AG08396 (cell line): ENCODE measurements around the gene CPTP.

Experiments
- DNase-seq: peaks from one replicate; pipeline ENCODE4 v3.0.0; 2012; ENCODE audit warnings: low spot score, mixed read lengths

CPTP gene

DNA sequence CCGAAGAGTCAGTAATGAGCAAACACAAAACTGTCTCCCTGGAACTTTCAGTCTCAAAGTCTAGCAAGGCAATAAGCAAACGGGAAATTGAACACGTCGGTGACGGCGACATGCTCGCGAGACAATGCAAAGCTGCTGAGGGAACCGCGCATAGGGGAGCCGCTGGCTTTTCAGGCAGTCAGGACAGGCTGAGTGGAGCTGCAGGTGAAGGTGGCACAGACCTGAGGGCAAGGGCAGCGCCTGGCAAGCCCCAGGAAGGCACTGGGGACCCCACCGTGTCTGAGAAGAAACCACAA lies 5.0 kb upstream of the CPTP start:
- no peak for DNase-seq

DNA sequence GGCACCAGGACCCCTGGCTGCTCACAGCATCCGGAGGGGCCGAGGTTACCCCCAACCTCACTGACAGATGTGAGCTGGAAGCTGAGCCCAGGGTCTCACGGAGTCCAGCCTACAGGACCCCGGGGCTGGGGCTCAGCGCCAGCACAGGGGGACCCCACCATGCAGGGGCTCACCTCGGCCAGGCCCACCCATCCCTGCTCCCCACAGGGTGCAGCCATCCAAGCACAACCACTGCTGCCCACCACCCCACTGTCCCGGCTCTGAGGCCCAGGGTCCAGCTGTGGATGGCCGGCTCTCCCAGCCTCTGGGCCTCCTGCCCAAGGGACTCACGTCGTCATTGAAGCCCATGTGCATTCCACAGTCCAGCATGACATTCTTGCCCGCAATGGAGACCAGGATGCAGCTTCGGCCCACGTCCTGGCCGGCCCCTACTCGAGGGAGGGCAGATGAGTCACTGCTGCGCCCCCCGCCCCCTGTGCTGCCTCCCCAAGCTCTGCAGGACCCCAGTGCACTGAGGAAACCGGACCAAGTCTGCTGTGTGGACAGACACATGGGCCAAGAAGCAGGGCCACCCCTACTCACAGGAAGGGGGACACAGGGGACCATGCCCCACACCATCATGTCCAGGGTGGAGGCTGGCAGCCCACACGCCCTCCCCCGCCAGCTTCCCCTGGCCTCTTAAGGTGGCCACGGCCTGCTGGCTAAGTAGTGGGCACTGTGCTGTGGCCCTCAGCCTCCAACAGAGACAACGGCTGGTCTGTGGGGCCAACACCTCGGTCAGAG lies 3.7 kb upstream of the CPTP start:
- peak; percentile 66 for DNase-seq

DNA sequence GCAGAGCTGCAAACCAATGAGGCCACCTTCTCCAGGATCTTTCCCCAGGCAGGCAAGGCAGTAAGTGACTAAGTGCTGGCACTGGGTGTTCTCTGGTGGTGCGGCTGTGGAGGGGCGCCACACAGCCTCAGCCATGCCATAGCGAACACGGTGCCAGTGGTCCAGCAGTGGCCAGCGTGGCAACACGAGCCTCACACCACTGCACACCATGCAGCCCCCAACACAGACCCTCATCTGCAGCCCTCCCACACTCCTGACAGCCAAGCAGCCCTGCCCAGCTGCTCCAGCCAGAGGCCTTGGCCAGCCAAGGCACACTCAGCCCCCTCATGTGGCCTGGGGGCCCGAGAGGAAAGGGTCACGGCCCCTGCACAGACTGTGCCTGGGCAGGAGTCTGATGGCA lies 3.1 kb upstream of the CPTP start:
- DNase-seq, result no peak

DNA sequence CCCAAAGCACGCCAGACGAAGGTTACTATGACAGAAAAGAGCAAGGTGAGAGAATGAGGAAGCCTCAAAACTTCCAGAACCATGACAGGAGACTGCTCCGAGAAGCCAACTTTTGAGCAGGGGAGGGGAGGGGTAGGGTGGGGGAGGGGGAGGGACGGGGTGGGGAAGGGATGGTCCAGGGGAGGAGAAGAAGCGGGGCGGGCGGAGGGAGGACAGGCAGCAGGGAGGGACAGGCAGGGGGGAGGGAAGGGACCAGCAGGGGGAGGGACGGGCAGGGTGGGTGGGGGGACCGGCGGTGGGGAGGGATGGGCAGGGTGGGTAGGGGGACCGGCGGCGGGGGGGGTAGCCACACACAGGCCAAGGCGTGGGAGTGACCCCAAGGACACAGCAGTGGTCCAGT lies 2.2 kb upstream of the CPTP start:
- DNase-seq, result no peak

DNA sequence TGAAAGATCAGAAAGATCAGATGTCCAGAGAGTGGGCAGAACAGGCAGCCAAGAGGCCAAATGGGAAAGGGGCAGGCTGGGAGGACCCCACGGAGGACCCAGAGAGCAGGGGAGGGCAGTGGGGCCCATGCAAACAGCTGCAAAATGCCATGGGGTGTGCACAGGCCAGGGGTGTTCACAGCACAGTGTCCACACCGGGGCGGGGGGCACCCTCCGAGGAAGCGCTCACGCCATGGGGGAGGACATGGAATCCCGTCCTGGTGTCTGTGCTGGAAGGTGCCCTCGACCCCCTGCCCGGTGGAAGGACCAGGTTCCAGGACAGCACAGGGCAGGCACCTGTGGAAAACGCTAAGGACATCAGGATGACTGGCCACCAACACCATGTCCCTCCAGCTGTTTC lies 1.6 kb upstream of the CPTP start:
- no peak for DNase-seq

DNA sequence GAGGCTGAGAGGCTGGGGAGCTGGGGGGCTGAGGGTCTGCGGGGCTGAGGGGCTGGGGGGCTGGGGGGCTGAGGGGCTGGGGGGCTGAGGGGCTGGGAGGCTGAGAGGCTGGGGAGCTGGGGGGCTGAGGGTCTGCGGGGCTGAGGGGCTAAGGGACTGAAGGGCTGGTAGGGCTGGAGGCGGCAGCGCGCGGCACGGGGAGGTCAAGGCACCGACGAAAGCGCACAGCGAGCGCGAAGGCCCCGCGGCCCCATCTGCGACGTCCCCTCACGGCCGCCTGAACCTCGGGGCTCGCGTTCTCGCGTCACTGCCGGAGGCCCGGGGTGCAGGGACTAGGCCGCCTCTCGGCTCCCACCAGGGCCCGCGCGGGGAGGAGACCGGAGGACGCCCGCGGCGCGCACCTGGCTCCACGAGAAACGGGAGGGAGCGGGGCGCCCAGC lies 498 bp upstream of the CPTP start:
- DNase-seq, result peak; percentile 67

DNA sequence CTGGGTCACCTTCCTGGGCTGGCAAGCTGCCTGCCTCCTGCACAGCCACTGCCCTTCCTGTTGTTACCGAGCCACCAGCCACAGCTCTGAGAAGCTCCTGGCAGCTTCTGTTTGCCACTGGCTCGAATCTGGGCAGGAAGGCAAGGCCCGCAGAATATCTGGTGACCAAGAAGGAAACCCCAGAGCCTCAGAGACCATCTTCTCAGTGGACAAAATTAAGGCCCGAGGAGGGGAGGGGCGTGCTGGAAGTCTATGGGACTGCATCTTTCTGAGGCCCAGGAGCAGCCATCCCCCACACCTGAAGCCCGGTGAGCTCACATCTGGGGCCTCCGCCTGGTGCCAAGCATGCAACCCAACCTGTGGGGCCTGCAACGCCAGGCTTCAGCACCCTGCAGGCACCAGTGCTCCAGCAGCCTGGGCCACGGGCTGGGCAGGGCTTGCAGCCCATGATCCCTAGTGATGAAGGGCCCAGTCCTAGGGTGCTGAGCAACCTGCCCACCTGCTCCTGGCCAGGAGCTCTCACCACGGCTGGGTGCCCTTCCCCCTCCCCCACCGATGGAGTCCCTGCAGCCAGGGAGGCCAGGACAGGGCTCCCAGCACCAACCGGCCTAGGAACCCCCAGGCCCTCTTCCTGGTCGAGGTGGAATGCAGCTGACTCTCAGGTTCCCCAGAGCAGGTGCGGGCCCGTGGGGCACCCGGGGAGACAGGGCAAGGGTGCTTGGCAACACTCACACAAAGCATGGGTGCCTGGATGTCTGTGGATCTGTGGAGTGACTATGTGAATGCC lies 879 bp downstream of the CPTP start:
- DNase-seq, result no peak

DNA sequence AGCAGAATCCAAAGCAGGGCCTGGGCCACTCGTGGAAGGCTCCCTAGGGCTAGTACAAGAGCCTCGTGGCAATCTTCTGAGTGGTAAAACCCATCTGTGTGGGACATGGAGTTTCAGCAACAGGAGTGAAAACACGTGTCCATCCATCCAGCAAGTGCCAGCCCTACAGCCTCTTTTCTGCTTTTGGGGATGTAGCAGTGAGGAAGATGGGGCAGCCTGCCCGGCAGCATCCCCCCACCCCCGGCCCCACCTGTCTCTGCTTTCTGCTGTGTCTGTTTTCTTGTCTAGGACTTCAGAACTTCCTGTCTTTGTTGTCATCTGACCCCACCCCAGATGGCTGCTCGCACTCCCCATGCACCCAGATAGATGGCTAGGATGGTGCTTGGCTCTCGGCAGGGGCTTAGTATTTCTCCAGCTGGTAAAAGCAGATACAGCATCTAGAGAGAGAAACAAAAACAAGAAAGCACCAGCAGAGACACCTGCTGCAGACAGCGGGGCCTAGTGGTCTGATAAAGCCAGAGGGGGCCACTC lies 1.5 kb downstream of the CPTP start:
- no peak for DNase-seq

DNA sequence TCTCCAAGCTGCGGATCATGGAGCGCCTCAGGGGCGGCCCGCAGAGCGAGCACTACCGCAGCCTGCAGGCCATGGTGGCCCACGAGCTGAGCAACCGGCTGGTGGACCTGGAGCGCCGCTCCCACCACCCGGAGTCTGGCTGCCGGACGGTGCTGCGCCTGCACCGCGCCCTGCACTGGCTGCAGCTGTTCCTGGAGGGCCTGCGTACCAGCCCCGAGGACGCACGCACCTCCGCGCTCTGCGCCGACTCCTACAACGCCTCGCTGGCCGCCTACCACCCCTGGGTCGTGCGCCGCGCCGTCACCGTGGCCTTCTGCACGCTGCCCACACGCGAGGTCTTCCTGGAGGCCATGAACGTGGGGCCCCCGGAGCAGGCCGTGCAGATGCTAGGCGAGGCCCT lies 2.7 kb downstream of the CPTP start:
- no peak for DNase-seq

DNA sequence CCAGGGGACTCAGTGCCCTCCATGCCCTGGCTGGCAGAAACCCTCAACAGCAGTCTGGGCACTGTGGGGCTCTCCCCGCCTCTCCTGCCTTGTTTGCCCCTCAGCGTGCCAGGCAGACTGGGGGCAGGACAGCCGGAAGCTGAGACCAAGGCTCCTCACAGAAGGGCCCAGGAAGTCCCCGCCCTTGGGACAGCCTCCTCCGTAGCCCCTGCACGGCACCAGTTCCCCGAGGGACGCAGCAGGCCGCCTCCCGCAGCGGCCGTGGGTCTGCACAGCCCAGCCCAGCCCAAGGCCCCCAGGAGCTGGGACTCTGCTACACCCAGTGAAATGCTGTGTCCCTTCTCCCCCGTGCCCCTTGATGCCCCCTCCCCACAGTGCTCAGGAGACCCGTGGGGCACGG lies 3.7 kb downstream of the CPTP start:
- DNase-seq, result no peak

DNA sequence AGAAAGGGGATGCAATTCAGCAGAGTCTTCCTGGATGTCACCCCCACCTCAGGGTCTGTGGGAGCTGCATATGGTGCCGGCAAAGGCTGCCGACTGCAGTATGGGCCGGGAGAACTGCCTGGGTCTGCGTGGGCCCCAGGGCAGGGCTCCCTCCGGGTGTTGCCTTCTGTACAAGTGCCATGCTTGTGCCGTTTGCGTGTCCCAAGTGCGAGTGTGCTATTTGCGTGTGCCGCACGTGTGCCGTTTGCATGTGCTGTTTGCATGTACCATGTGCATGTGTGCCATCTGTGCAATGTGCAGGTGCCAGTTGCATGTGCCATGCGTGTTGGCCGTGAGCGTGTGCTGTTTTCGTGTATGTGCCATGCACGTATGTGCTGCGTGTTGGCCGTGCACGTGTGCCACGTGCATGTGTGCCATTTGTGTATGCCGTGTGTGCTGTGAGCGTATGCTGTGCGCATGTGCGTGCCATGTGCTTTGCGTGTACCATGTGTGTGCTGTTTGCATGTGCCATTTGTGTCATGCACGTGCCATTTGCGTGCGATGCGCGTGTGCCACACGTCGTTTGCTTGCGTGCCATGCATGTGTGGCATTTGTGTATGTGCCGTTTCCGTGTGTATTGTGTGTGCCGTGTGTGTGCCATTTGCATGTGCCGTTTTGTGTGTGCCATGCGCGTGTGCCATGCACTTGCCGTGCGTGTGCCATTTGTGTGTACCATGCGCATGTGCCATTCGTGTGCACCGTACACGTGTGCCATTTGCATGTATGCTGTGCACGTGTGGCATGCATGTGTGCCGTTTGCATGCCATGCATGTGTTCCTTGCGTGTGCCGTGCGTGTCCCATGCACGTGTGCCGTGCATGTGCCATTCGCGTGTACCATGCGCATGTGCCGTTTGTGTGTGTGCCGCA lies 5.0 kb downstream of the CPTP start:
- no peak for DNase-seq

DNA sequence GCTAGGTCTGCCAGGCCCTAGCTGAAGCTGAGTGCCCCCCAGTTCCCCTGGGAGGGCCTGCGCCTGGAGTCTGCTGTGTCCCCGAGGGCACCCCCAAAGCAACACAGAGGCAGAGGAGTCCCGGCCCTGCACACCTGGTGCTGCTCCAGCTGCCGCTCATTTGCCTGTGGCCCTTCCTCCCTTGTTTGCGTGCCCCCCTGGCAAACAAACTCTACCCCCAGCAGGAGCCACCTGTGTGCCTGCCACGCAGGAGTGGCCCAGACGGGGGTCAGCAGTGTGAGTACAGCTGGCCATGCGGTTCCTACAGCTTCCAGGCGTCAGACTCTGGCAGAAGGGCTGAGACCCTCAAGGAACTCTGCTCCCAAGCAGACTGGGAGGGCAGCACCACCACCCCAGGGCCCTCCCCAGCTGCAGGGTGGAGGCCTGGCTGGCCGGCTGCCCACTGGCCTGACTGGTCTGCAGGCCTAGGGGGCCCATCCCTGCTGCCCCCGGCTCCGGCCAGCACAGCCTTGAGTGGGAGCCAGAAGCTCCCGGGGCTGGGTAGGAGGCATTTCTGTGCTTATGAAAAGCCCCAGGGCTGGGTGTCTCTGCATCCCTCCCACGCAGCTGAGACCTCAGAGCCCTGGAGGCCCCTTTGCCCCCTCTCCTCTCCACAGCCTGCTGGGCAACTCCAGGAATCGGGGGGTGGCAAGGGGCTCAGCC lies 5.9 kb downstream of the CPTP start:
- DNase-seq, result no peak

DNA sequence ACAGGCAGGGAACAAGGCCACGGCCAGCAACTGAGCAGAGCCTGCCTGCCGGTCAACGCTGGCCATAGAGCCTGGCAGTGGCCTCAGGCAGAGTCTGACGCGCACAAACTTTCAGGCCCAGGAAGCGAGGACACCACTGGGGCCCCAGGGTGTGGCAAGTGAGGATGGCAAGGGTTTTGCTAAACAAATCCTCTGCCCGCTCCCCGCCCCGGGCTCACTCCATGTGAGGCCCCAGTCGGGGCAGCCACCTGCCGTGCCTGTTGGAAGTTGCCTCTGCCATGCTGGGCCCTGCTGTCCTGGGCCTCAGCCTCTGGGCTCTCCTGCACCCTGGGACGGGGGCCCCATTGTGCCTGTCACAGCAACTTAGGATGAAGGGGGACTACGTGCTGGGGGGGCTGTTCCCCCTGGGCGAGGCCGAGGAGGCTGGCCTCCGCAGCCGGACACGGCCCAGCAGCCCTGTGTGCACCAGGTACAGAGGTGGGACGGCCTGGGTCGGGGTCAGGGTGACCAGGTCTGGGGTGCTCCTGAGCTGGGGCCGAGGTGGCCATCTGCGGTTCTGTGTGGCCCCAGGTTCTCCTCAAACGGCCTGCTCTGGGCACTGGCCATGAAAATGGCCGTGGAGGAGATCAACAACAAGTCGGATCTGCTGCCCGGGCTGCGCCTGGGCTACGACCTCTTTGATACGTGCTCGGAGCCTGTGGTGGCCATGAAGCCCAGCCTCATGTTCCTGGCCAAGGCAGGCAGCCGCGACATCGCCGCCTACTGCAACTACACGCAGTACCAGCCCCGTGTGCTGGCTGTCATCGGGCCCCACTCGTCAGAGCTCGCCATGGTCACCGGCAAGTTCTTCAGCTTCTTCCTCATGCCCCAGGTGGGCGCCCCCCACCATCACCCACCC lies 6.7 kb downstream of the CPTP start, which contains the start of gene TAS1R3:
TAS1R3 (plus strand) TSS at position 213 of the 898 bp plus-strand sequence; CDS start at position 279, 66 bp downstream.
- no peak for DNase-seq

DNA sequence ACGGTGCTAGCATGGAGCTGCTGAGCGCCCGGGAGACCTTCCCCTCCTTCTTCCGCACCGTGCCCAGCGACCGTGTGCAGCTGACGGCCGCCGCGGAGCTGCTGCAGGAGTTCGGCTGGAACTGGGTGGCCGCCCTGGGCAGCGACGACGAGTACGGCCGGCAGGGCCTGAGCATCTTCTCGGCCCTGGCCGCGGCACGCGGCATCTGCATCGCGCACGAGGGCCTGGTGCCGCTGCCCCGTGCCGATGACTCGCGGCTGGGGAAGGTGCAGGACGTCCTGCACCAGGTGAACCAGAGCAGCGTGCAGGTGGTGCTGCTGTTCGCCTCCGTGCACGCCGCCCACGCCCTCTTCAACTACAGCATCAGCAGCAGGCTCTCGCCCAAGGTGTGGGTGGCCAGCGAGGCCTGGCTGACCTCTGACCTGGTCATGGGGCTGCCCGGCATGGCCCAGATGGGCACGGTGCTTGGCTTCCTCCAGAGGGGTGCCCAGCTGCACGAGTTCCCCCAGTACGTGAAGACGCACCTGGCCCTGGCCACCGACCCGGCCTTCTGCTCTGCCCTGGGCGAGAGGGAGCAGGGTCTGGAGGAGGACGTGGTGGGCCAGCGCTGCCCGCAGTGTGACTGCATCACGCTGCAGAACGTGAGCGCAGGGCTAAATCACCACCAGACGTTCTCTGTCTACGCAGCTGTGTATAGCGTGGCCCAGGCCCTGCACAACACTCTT lies 7.6 kb downstream of the CPTP start:
- no peak for DNase-seq

DNA sequence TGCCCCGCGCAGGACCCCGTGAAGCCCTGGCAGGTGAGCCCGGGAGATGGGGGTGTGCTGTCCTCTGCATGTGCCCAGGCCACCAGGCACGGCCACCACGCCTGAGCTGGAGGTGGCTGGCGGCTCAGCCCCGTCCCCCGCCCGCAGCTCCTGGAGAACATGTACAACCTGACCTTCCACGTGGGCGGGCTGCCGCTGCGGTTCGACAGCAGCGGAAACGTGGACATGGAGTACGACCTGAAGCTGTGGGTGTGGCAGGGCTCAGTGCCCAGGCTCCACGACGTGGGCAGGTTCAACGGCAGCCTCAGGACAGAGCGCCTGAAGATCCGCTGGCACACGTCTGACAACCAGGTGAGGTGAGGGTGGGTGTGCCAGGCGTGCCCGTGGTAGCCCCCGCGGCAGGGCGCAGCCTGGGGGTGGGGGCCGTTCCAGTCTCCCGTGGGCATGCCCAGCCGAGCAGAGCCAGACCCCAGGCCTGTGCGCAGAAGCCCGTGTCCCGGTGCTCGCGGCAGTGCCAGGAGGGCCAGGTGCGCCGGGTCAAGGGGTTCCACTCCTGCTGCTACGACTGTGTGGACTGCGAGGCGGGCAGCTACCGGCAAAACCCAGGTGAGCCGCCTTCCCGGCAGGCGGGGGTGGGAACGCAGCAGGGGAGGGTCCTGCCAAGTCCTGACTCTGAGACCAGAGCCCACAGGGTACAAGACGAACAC lies 8.3 kb downstream of the CPTP start:
- no peak for DNase-seq

DNA sequence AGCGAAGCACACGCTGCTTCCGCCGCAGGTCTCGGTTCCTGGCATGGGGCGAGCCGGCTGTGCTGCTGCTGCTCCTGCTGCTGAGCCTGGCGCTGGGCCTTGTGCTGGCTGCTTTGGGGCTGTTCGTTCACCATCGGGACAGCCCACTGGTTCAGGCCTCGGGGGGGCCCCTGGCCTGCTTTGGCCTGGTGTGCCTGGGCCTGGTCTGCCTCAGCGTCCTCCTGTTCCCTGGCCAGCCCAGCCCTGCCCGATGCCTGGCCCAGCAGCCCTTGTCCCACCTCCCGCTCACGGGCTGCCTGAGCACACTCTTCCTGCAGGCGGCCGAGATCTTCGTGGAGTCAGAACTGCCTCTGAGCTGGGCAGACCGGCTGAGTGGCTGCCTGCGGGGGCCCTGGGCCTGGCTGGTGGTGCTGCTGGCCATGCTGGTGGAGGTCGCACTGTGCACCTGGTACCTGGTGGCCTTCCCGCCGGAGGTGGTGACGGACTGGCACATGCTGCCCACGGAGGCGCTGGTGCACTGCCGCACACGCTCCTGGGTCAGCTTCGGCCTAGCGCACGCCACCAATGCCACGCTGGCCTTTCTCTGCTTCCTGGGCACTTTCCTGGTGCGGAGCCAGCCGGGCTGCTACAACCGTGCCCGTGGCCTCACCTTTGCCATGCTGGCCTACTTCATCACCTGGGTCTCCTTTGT lies 9.1 kb downstream of the CPTP start:
- no peak for DNase-seq

DNA sequence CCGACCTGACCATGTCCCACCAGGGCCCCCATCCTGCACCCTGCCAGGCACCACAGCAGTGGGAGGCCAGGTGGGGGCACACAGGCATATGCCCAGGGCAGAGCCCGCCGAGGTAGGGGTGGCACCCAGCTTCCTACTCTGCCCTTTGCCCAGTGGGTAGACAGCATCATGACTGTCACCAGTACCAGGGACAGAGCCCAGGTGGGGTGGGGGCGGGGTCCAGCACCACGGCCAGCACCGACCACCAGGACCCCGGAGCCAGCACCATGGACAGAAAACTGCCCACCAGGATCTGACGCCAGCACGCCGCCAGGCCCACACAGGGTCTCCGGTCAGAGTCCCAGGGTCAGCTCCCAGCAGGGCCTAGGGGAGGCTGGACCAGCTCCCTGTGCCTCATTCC lies 10.2 kb downstream of the CPTP start:
- no peak for DNase-seq

DNA sequence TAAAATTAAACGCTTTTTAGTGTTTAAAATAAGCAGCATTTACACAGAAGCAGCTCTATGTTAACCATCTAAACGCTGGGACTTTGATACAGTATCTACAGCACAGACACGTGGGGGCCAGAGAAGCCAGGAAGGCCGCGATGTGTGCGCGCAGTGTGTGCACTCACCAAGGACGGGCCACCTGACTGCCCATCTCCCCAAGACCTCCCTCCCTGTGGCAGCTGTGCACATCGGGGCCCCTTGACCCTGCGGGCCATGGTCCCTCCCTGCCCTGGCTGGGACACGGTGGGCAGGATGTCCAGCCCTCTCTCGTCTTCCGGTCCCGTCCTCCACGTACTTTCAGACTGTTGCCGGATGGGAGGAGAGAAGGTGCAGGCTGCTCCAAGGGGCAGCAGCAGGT lies 10.7 kb downstream of the CPTP start:
- no peak for DNase-seq

DNA sequence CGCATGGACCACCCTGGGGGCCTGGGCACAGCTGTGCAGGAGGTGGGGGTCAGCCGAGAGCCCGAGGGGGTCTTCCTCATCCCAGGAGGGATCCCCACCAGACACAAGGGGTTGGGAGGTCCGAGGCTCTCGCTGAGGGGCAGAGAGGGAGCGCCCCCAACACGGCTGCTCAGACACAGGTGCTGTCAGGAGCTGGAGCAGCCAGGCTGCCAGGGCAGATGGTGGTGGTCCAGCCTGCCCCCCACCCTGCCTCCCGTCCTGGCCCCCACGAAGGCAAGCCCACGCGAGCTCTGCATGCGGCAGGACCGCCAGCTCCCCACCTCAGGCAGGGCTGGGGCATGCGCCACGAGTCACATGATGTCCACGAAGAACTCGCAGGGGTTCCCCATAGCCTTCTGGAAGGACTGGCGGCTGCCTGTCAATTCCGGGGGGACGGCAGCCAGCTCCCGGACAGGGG lies 11.2 kb downstream of the CPTP start:
- no peak for DNase-seq
